Mucosa of rectum (tissue), 2 donors: Measurements from ENCODE around the gene CPNE1.

ENCODE experiments used
- H3K27ac ChIP-seq, 2 donors: one replicate each; pipeline ENCODE4 v1.7.0; 2013; ENCODE audit warnings: inconsistent platforms in 2 of 2, low read depth in 2 of 2, low read length in 2 of 2
- H3K27me3 ChIP-seq, 2 donors: one replicate each; pipeline ENCODE4 v1.7.0; 2013; ENCODE audit warnings: low read length in 2 of 2; ENCODE audit not compliant: control insufficient read depth in 2 of 2, insufficient read depth in 2 of 2
- H3K36me3 ChIP-seq, 2 donors: one replicate each; pipeline ENCODE4 v1.7.0; 2013; ENCODE audit warnings: low read length in 2 of 2; ENCODE audit not compliant: control insufficient read depth in 2 of 2, insufficient read depth in 2 of 2
- H3K4me1 ChIP-seq, 2 donors: one replicate each; pipeline ENCODE4 v1.7.0; 2013; ENCODE audit warnings: low read length in 2 of 2, mild to moderate bottlenecking in 1 of 2; ENCODE audit not compliant: control insufficient read depth in 2 of 2, insufficient read depth in 2 of 2
- H3K4me3 ChIP-seq, 2 donors: one replicate each; pipeline ENCODE4 v1.7.0; 2013; ENCODE audit warnings: low read length in 2 of 2
- H3K9ac ChIP-seq, 2 donors: one replicate each; pipeline ENCODE4 v1.7.0; 2013; ENCODE audit warnings: low read length in 2 of 2, low read depth in 1 of 2, mild to moderate bottlenecking in 1 of 2
- H3K9me3 ChIP-seq, 2 donors: one replicate each; pipeline ENCODE4 v1.7.0; 2013; ENCODE audit warnings: low read length in 2 of 2; ENCODE audit not compliant: control insufficient read depth in 2 of 2
- donor health status: healthy.
- donor health status: Normal muscosa, but diverticular disease.

CPNE1 gene

GRCh38 chr20:35610833-35611427, 53.8 kb downstream of the CPNE1 start:
- Histone ChIP-seq H3K27me3 (no peaks in the 10 kb centered on the region), H3K9me3 (no peaks in the 10 kb centered on the region), H3K36me3 (no peaks in the 10 kb centered on the region), H3K4me1 (peaks cover 8% of the 10 kb centered on the region in 2 donors), H3K4me3 (no peak overlapping the region), H3K9ac (no peak overlapping the region), H3K27ac (peak overlapping the region; percentile 5 to 27)

GRCh38 chr20:35607003-35607735, 57.5 kb downstream of the CPNE1 start:
- Histone ChIP-seq H3K36me3 (no peaks in the 10 kb centered on the region), H3K4me3 (no peak overlapping the region), H3K27ac (peak overlapping the region; percentile 44 to 61), H3K9me3 (no peaks in the 10 kb centered on the region), H3K9ac (no peak overlapping the region), H3K4me1 (no peaks in the 10 kb centered on the region), H3K27me3 (no peaks in the 10 kb centered on the region)

DNA sequence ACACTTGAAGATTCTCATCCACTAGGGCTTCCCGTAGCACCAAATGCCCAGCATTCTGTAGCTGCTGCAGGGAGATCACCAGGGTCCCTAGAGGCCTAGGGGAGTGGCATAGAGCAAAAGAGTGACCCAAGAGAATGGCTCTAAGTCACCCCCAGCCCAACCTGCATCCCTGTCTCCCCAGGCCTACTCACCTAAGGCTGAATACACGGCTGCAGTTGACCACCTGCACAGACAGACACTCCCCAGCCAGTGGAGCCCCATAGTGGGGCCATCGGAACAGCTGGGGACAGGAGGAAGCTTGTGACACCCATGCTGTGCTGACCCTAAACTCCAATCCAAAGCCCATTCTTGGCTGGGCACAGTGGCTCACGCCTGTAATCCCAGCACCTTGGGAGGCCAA, 58.6 kb downstream of the CPNE1 start:
- H3K27me3 ChIP-seq = peaks cover 0 to 4% of the 10 kb centered on the region in 2 donors
- H3K4me1 ChIP-seq = peaks cover 0 to 7% of the 10 kb centered on the region in 2 donors
- H3K36me3 ChIP-seq = no peaks in the 10 kb centered on the region
- H3K4me3 ChIP-seq = no peak overlapping the region
- H3K9me3 ChIP-seq = no peaks in the 10 kb centered on the region
- H3K9ac ChIP-seq = no peak overlapping the region
- peak overlapping the region; percentile 26 to 40 for H3K27ac ChIP-seq

DNA sequence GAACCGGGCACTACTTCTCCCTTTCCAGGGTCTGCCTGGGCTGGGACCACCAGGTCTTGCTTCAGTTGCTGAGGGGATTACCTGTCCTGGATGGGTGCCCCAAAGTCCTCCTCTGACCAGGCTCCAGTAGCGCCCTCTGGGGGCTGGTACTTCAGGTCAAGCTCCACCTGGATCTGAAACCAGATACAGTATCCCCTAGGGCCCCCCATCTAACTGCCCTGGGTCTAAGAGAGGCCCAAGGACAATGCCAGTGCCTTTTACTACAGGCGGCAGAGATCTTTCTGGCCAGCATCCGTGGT, 60.3 kb downstream of the CPNE1 start:
- H3K4me3 ChIP-seq = no peak overlapping the region
- no peak overlapping the region for H3K27ac ChIP-seq
- H3K27me3 ChIP-seq = peaks cover 0 to 7% of the 10 kb centered on the region in 2 donors
- H3K9me3 ChIP-seq = no peaks in the 10 kb centered on the region
- H3K36me3 ChIP-seq = no peaks in the 10 kb centered on the region
- peaks cover 0 to 10% of the 10 kb centered on the region in 2 donors for H3K4me1 ChIP-seq
- no peak overlapping the region for H3K9ac ChIP-seq

GRCh38 chr20:35603695-35604448, 60.8 kb downstream of the CPNE1 start:
- no peak overlapping the region for H3K27ac ChIP-seq
- peaks cover 0 to 7% of the 10 kb centered on the region in 2 donors for H3K27me3 ChIP-seq

GRCh38 chr20:35602851-35603495, 61.7 kb downstream of the CPNE1 start:
- H3K9me3 ChIP-seq = no peaks in the 10 kb centered on the region
- no peaks in the 10 kb centered on the region for H3K36me3 ChIP-seq
- peaks cover 0 to 7% of the 10 kb centered on the region in 2 donors for H3K27me3 ChIP-seq
- H3K4me1 ChIP-seq = peaks cover 0 to 13% of the 10 kb centered on the region in 2 donors
- H3K27ac ChIP-seq = no peak overlapping the region
- no peak overlapping the region for H3K9ac ChIP-seq
- H3K4me3 ChIP-seq = no peak overlapping the region

More at GRCh38 chr20:35603695-35604448, 60.8 kb downstream of the CPNE1 start:
- H3K9me3 ChIP-seq = no peaks in the 10 kb centered on the region
- H3K9ac ChIP-seq = no peak overlapping the region
- H3K36me3 ChIP-seq = no peaks in the 10 kb centered on the region
- no peak overlapping the region for H3K4me3 ChIP-seq
- H3K4me1 ChIP-seq = peaks cover 0 to 10% of the 10 kb centered on the region in 2 donors

DNA sequence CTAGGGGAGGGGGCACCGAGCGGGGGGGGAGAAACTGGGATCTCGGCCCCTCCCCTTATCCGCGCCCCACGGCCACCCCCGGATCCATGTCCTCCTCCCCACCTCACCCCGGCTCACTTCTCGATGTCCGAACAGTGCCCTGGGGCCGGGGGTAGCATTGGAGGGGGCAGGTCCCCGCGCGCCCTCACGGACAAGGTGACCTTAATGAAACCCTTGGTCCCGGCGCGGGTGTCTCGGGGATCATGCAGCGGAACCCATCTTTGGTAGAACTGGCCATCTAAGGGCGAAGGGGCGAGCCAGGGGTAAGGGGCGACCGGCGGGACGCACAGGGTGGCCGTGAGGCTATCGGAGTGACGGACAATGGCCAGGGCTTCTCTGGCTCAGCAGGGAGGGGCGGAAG, 62.7 kb downstream of the CPNE1 start:
- peak overlapping the region in 1 of 2 donors; percentile 66 for H3K9ac ChIP-seq

DNA sequence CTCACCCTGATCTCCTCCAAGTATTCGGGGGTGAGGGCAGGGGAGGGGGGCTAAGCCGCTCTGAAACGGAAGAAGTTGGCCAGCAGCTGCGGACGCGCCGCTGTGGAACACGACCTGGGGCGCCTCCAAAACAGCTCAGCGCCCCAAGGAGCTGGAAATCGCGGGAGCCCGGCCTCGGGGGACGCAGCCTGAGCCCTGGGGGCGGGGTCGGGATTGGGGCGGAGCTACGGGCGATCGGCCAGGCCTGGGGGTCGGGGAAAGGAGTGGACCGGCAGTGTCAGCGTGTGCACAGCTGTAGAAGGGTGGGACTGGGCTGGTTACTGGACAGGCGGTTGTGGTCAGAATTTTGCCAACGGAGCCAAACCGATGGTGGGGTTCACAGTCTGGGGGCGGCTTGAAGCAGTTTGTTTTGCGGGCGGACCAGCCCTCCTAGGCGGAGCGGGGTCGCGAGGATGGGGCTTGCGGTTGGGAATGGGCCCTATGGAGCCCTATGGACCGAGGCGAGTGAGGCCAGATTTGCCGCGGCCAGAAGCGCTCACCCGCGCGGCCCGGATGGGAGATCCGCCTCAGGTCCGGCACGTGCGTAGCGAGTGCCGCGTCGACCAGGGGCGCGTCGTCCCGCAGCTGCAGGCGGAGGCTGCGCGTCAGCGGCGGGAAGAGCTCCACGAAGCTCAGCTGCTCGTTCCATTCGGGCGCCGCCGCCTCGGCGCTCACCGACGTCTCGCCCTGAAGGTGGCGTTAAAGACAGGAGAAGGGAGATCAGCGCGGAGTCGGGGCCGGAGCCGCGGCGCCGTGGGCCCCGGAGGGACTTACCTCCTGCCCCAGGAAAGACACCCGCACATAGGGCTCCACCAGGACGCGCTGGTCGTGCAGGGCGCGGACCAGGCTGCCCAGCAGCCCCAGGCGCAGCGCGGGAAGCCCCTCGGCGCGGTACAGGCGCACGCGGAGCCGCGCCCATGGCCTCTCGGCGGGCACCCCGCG, 63.4 kb downstream of the CPNE1 start:
- Histone ChIP-seq H3K27ac (peak overlapping the region; percentile 12 to 32), H3K9ac (peak overlapping the region; percentile 47 to 66), H3K4me3 (peak overlapping the region; percentile 56 to 65), H3K27me3 (peaks cover 0 to 7% of the 10 kb centered on the region in 2 donors), H3K36me3 (no peaks in the 10 kb centered on the region), H3K4me1 (peaks cover 0 to 13% of the 10 kb centered on the region in 2 donors), H3K9me3 (no peaks in the 10 kb centered on the region)

More for the DNA sequence above, 62.7 kb downstream of the CPNE1 start:
- Histone ChIP-seq H3K4me1 (peaks cover 0 to 13% of the 10 kb centered on the region in 2 donors), H3K9me3 (no peaks in the 10 kb centered on the region), H3K27me3 (peaks cover 0 to 7% of the 10 kb centered on the region in 2 donors), H3K27ac (no peak overlapping the region), H3K36me3 (no peaks in the 10 kb centered on the region), H3K4me3 (peak overlapping the region in 1 of 2 donors; percentile 56)
